ENCODE data around the gene ERCC5.

Gene ERCC5

GRCh38 chr13:102881819-102882686 is 36.2 kb downstream of the ERCC5 start:
- no peak for DNase-seq (ENCODE audit: low read depth, low spot score)

DNA sequence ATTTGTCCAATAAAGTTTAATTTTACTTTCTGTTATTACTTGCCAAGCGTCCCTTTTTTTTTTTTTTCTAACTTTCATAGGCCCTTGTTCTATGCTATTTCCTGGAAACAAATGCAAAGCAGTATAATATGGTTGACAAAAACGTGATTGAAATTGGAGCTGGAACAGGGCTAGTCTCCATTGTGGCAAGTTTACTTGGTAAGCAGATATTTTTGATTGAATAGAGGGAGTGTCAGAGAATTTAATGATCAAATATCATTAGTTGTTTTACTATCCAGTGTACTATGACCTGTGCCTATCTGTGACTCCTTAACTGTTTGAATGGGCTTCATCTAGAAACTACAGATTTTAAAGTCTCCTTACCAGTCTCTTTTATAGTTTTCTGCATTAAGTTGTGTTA is 46.7 kb downstream of the ERCC5 start:
- no peak for DNase-seq (ENCODE audit: low read depth, low spot score)

GRCh38 chr13:102897371-102898138 is 51.7 kb downstream of the ERCC5 start:
- no peak for DNase-seq (ENCODE audit: low read depth, low spot score)

DNA sequence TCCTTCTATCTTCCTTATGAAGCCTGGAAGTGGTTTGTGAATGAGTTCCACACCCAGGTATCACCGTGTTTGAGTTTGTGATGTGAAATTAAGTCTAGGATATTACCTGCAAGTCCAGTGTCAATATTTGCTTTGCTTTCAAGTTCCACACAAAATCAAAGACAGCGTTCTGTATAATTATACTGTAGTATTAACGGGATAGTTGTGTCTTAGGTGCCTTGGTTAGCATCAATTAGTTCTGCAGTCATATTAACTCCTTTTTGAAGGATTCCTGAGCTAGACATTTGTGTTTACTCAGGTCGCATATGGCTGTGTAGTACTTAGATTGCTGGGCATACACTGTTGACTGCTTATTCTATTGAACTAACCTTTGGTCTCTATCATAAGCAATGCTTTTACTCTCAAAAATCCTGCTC is 54.4 kb downstream of the ERCC5 start:
- DNase-seq (ENCODE audit: low read depth, low spot score): no peak

- no peak for DNase-seq (ENCODE audit: low read depth, low spot score)
Measured at GRCh38 chr13:102901056-102901455, 55.2 kb downstream of the ERCC5 start.

GRCh38 chr13:102901615-102902305 is 55.9 kb downstream of the ERCC5 start:
- no peak for DNase-seq (ENCODE audit: low read depth, low spot score)

DNA sequence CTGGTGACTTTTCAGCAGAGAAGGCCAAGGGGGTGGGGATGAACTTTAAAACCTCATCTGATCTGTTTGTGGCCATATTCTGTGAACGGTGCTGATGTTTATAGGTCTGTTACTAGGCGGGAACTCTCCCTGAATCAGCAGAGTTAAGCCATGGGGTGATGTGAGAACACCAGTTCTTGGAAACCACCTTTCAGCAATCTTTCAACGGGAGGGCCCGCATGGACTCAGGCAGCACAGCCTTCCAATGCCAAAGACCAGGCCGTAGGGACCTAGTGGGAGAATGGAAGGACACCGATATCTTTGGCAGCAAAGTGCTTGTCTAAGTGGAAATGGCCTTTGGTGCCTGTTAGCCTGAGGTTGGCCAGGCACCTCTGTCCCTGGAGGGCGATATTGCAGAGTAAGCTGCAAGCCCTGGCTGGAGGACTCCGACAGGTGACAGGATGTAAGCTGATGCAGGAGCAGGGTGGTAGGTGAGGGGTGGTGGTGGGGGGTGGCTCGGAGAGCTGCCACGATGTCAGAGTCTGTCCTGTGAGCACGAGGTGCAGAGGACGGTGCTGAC is 57.0 kb downstream of the ERCC5 start:
- DNase-seq (ENCODE audit: low read depth, low spot score): no peak

- no peak for DNase-seq (ENCODE audit: low read depth, low spot score)
Measured at GRCh38 chr13:102903659-102904407, 58.0 kb downstream of the ERCC5 start.

DNA sequence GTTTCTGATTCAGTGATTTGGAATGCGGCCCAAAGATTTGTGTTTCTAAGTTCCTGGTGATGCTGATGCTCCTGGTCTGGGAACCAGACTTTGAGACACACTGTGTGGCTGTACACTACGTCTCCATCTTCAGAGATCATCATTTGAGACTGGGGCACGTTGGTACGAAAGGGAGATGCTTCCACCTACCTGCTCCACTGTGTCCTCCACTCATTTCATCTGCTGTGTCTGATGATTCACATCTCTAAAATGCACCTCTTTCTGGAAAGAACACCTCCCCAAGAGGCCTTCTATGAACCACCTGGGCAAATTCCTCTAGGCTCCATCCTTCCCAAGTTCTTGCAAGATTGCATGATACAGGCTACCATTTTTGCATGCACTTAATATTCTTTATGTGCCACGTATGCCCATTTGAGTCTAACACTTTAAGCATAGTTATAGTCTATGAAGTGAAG is 58.6 kb downstream of the ERCC5 start:
- DNase-seq (ENCODE audit: low read depth, low spot score): no peak

GRCh38 chr13:102905905-102906771 is 60.3 kb downstream of the ERCC5 start:
- DNase-seq (ENCODE audit: low read depth, low spot score): no peak

GRCh38 chr13:102907016-102907756 is 61.4 kb downstream of the ERCC5 start:
- DNase-seq (ENCODE audit: low read depth, low spot score): no peak

DNA sequence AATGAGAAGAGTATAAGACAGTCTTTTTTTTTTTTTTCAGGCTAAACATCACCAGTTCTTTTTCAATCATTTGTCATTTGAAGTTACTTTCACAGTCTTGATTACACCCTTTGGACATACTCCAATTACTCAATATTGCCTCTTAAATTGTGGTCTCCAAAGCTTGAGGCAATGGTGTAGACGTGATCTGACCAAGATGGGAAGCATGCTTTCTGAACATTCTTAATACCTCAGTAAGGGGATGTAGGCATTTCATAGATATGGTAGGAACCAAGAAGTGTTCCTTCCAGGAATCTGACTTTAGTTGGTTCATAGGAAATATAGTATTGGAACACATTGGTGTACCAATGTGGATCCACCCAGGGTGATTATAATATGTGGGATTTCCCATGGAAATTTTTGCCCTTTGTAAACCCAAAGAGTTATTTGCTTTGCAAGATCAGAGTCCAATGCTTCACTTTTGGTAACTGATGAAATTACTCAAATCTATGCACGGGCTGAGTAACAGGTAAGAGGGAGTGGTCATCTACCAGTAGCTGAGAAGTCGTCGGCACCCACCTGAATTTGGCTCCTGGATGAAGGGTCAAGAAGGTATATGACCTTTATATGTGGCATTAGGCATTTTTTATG is 62.2 kb downstream of the ERCC5 start:
- no peak for DNase-seq (ENCODE audit: low read depth, low spot score)

GRCh38 chr13:102909971-102910370 is 64.1 kb downstream of the ERCC5 start:
- no peak for DNase-seq (ENCODE audit: low read depth, low spot score)

DNA sequence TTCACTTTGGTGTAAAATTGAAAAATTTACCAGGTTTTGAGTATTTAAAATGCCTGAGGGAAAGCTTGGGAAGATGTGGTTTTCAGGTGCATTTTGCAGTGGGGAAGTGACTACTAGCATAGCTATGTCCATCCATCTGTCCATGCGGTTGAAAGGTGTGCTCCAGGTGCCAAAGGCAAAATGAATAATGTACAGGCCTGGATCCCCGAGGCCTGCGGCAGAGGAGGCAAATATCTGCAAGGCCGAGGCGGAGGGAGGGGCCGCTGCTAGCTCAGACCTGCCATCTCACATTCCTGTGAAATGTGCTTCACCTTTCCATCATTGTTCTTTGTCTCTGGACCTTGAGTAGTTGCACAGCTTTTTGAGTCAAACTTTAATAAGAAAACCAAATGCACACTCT is 65.5 kb downstream of the ERCC5 start:
- DNase-seq (ENCODE audit: low read depth, low spot score): peak; percentile 49

- no peak for DNase-seq (ENCODE audit: low read depth, low spot score)
Measured at GRCh38 chr13:102912599-102912998, 66.8 kb downstream of the ERCC5 start.

DNA sequence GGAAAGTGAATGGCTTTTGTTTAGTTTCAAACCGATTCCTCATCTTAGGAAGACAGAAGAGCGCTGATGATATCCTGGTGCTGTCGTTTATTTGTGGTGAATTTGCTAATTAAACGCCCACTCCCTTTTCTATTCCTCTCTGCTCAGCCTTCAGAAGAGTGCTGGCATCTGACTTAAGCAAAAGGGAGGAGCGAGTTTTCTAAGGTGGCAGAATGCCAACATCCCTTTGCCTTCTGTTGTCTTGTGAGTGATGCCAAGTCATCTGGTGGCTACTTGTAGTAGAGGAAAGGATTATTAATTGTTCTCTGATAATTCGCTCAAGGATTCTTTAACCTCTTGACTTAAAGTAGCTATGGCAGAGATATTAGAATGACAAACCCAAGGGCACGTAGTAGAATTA is 68.1 kb downstream of the ERCC5 start:
- DNase-seq (ENCODE audit: low read depth, low spot score): no peak

GRCh38 chr13:102914339-102914930 is 68.6 kb downstream of the ERCC5 start:
- peak; percentile 76 for DNase-seq (ENCODE audit: low read depth, low spot score)

DNA sequence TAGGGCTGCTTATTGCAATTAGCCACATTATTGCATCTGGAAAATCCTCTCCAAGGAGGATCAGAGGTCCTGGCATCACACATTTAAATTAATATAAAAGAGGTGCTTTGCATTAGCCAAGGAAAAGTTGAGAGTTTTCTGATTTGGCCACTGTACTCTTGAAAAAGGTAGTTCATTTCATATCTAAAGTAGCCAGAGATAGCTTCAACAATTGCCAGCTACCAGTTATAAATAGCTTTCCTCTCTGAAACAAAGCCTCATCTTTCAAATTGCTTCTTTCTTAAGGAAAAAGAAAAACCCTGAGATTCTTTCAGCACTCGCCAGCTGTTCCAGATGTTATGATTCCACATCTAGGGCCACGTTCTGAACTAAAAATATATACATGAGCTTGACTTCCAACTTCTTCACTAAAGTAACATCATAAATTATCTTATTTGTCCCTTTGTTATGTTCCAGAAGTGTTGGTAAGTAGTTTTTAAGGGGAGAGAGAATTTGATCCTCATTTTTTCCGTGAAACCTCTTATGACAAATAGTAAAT is 69.6 kb downstream of the ERCC5 start:
- no peak for DNase-seq (ENCODE audit: low read depth, low spot score)
